Suppressor macrophage (primary cell): ENCODE measurements around the gene CALCB.

Experiments used
- DNase-seq, 4 experiments: peaks; one replicate each; pipeline ENCODE4 v3.0.0-alpha.2; 2020 to 2022

Gene CALCB

DNA sequence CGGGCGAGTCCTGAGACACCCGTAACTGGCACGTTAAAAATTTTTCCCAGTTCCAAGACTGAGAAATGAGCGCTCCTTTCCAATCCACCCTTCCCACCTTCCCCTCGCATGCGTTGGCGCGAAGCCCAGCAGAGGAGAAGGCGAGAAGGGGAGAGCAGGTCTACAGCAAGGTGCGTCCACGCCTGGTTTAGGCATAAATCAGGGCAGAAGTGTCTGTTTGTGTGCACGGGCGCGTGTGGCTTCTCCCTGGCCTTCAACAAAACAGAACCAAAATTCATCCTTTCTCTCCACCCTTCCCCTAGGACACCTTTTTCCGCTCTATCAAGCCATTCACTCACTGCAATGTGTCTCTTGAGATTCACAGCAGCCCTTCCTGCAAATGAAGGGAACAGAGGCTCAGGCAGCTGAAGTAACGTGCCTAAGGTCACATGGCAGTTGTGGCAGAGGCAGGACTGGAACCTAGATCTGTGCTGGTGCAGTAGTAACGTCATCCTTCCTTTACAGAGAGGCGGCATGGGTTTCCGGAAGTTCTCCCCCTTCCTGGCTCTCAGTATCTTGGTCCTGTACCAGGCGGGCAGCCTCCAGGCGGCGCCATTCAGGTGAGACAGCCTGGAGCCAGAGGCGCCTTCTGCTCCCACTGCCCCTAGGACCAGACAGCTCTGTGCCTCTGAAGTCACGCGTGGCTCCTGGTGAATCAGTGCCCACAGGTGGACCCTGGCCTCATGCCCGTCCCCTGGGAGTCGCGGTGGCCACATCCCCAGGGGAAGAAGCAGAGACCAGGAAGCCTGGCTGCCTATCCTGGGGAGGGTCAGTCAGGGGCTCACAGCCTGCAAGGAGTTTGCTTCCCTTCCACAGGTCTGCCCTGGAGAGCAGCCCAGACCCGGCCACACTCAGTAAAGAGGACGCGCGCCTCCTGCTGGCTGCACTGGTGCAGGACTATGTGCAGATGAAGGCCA, 1.1 kb downstream of the CALCB start:
- DNase-seq: peak; percentile 78 to 91 (median 86)

DNA sequence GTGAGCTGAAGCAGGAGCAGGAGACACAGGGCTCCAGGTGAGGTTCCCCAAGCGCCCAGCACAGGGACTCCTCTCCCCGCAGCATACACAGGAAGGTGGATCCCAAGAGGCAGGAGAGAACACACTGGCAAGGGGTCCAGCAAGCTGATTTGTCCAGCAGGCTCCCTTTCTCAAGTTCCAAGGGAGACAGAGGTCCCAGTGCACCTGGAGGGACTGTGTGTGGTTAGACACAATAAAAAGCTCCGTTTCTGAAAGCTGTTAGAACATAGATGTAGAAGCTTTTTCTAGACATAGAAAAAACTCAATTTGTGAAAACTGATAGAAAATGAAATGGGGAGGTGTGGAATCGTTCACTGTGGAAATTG, 1.8 kb downstream of the CALCB start:
- no peak for DNase-seq

GRCh38 chr11:15091175-15091574, 17.8 kb downstream of the CALCB start:
- DNase-seq: no peak

DNA sequence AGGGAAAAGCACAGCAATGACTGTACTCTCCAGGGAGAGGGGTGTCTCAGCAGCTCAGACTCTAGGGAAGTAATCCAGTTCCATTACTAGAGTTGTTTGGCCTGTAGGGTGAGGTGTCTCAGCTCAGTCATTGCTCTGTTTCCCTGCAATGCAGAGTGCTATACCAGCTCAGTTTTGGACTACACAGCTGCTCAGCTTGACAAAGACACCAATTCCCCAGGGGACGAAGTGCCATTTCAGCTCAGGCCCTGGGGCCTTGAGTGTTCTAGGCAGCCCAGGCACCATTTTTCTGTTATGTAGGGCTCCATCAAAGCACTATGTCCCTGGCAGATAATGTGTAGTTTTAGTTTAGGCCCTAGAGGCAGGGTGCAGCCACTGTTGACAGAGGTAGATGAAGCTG, 18.2 kb downstream of the CALCB start:
- DNase-seq: no peak

DNA sequence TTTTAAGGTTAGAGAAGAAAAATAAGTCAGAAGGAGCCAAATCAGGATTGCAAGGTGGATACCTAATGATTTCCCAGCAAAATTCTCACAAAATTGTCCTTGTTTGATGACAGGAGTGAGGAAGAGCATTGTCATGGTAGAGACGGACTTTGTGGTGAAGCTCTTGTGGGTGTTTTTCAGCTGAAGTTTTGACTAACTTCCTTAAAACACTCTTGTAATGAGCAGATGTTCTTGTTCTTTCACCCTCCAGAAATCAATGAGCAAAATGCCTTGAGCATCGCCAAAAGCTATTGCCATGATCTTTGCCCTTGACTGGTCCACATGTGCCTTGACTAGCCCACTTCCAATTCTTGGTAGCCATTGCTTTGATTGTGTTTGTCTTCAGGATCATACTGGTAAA, 20.0 kb downstream of the CALCB start:
- peak in 2 of 4 experiments; percentile 12 to 23 for DNase-seq

DNA sequence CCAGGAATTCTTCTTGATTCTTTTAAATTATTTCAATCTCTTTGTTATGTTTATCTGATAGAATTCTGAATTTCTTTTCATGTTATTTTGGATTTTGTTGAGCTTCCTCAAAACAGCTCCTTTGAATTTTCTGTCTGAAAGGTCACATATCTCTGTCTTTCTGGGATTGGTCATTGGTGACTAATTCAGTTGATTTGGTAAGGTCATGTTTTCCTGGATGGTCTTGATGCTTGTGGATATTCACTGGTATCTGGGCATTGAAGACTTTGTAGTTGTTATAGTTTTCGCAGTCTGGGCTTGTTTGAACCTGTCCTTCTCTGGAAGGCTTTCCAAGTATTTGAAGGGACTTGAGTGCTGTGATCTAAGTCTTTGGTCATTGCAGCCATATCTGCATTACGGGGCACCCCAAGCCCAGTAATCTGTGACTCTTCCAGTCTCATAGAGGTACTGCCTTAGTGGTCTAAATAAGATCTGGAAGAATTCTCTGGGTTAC, 22.4 kb downstream of the CALCB start:
- DNase-seq: peak in 2 of 4 experiments; percentile 9 to 20

- DNase-seq: no peak
These were observed 24.0 kb downstream of the CALCB start for GRCh38 chr11:15097411-15097810.

DNA sequence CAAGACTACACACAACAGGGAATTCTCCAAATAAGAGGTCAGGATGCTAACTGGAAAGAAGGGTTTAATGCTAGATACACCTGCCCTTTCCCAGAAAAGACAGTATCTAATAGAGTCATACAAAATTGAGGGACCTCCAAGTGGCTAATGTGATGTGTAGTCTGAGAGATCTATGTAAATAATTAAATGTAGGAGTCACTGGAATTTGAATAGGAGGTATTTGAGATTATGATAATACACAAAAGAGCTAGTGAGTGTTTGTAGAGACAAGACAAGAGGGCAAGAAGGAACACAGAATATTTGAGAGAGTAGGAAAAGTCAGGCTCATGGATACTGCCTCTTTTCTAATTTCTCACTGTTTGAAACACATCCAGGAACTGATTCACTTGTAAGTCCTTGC, 25.9 kb downstream of the CALCB start:
- no peak for DNase-seq

DNA sequence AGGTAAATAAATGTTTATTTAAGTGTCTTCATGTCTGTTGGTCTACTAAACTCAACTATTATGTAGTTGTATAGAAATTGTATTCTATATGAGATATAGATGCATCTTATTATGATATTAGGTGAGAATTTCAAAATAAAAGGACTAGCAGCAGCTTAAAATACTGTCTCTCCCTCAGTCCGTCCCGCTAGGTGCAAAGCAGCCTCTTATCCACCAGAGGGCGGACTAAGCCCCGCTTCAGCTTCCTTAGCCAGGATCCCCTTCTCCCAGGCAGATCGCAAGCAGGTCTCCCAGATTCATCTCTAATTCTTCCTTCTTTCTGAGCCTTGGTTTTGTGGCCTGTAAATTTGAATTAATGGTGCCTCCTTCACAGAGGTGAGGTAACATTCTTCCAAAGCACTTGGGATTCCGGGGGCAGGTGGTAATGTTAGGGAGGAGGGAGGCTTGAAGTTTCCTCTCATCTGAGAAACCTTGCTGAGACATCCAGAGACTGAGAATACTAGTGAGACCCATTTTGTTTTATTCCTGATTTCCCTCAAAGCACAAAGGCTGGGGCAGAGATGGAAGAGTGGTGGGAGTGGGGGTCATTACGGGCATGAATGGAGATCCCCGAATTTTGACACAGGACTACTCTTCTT, 27.8 kb downstream of the CALCB start:
- DNase-seq: peak; percentile 73 to 81 (median 78)

DNA sequence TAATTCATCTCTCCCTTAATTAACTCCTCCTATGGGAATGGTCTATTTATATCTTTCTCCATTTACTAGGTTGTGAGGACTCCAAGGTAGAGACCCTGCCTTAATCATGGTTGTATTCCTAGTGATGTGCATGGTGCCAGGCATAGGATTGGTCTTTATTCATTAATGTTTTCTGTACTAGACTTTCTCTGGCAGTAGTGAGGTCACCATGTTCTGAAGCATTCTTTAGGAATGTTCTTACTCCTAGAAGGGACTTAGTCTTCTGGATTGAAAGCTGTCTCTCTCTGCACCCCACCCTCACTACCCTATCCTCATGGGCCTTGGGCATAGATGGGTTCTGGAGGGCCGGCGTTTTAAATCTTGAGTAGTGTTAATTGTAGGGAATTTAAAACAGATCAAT, 30.8 kb downstream of the CALCB start:
- DNase-seq: no peak

- DNase-seq: no peak
These were observed 33.0 kb downstream of the CALCB start for GRCh38 chr11:15106201-15106965.

GRCh38 chr11:15107730-15108515, 34.5 kb downstream of the CALCB start:
- no peak for DNase-seq

DNA sequence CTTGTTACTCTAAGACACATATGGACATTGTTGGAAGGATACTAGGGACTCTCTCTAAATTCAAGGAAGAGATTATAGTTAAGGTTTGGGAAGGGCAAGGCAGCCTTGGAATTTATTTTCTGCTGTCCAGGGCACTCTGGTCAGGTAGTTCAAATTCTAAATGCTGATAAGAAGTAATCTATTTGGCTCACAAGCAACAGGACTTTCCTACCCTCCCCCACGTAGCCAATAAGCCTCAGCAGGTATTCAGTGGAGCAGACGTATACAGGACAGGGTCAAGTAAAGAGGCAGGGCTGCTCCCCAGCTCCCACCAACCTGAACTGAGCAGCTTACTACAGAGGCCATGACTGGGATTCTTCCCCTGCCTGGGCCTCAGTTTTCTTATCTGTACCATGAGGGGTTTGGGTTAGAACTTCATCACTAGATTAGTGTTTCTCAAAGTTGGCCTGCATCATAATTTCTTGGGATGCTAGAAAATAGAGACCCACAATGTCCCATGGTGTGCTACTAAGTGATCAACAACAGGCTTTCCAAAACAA, 35.3 kb downstream of the CALCB start:
- DNase-seq: no peak

DNA sequence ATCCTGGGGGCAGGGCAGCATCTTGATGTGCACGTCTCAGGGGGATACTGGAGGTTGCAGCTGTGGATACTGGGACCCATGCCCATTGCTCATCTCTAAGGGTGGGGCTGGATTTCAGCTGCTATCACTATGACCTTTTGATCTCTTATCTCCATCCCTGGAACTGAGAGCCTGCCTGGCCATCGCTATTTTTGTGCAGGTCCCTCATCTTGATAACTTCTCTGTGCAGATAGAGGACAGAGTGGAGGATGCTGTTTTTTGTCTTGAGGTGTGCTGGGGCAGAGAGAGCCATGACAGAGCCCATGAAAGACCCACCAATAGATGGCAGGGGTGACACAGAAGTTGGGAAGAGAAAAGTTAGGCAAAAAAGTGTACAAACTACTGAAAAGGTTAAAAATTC, 36.2 kb downstream of the CALCB start:
- DNase-seq: no peak

- no peak for DNase-seq
These were observed 37.8 kb downstream of the CALCB start for GRCh38 chr11:15111215-15111614.

GRCh38 chr11:15112131-15112541, 38.7 kb downstream of the CALCB start:
- DNase-seq: no peak

GRCh38 chr11:15113381-15113780, 40.0 kb downstream of the CALCB start:
- DNase-seq: peak in 3 of 4 experiments; percentile 11 to 35 (median 35)

DNA sequence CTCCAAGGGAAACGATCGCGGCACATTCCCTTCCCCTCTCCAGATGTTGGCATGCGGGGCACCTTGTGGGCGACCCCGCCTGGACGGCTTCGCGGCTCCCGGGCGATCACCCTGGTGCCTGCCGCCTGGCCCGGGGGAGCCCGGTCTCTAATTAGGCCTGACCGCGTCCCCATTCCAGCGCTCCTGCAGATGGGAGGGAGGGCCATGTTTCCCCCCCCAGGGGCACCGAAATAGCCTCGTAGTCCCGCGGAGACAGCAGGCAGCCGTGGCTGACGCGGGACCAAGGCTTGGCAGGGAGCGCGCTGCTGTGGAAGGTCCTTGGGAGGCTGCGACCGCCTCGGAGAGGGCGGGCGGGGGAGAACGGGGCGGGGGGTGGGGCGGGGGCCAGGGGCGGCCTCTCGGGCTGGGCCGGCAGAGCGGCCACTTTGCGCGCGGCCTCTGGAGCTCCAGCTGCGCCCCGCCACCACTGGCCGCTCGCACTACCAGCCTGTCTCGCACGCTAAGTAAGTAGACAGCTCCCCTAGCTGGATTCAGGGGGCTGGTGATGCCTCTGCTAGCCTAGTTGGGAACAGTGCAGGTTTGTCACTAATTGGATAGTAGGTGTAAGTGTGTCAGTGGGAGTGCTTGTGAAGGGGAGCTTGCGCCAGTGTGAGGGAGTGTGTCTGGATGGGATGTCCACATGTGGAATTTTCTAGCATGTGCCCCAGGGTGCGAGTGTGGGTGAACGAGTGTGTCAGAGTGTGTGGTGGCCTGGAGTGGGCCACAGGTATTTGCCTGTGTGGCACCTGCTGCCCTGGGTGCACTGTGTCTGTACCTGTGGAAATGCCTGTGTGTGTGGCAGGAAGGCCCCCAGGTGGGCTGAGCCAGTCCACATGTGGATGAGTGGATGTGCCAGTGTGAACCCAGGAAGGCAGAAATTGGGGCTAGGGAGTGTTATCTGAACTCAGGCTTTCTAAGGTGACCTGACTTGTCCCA, 41.4 kb downstream of the CALCB start, which contains the start of gene INSC:
TSS of gene INSC (plus strand) at position 423 of the 975 bp plus-strand sequence. CDS start 34,252 bp downstream, outside the sequence.
- peak in 1 of 4 experiments; percentile 9 for DNase-seq

- no peak for DNase-seq
These were observed 42.3 kb downstream of the CALCB start for GRCh38 chr11:15115686-15116085.

GRCh38 chr11:15117751-15118150, 44.4 kb downstream of the CALCB start:
- DNase-seq: no peak
